GM10248 (cell line): ENCODE data around the gene IQCN.
A peak's percentile ranks its signal among the peaks of the same experiment; 100 is the strongest.
"Not testable (repeated sequence)": the region's sequence is repeated elsewhere in the genome, so short reads cannot be mapped to it uniquely, and the experiment has no call there.

ENCODE experiments used
- CTCF ChIA-PET: fragments of 300-600 bp; sonication (Branson Sonifier 250); formaldehyde crosslinking; extraction: SDS; loops from one replicate; lab custom pipeline; 2021; ENCODE audit warnings: antibody characterized with exemption; lab: Yijun Ruan, JAX
- POLR2A ChIA-PET: fragments of 350-650 bp; sonication (Branson Sonifier 250); formaldehyde crosslinking; extraction: SDS; loops from one replicate; lab custom pipeline; 2020; ENCODE audit warnings: antibody characterized with exemption; lab: Yijun Ruan, JAX
- DNase-seq: peaks from one replicate; pipeline ENCODE4 v3.0.0; 2012; ENCODE audit errors: extremely low spot score
- CTCF ChIP-seq: IDR thresholded peaks from 2 replicates; pipeline ENCODE4 v1.5.1; 2012; ENCODE audit warnings: mild to moderate bottlenecking, low read depth; ENCODE audit errors: extremely low read depth, missing control alignments, control extremely low read depth

IQCN gene

GRCh38 chr19:18211683-18212082 is 62.6 kb downstream of the IQCN start:
- ChIA-PET CTCF (no interaction called here), POLR2A (no interaction called here)
- DNase-seq: no peak

GRCh38 chr19:18209912-18210311 is 64.3 kb downstream of the IQCN start:
- CTCF ChIA-PET: interaction anchor here (1.1 to 8.8 kb wide), 11 partner anchors 10 to 202 kb away, joined by 3 to 228 read pairs (median 3); partner anchors contain the start of gene MPV17L2
- POLR2A ChIA-PET, DNase-seq: not testable (repeated sequence)

More at GRCh38 chr19:18211683-18212082, 62.6 kb downstream of the IQCN start:
- TF ChIP-seq CTCF: no peak

GRCh38 chr19:18208098-18208951 is 65.9 kb downstream of the IQCN start:
- POLR2A ChIA-PET: interaction anchor here (0.6 kb wide), 1 partner anchor 120 kb away, joined by 3 read pairs; no protein-coding TSS in a partner anchor
- DNase-seq: peak; percentile 61
- CTCF ChIA-PET: interaction anchor here (0.6 to 8.8 kb wide), 21 partner anchors 13 to 206 kb away, joined by 3 to 228 read pairs (median 5); partner anchors contain the start of genes IQCN and LSM4
- TF ChIP-seq CTCF: peak; percentile 62
